ENCODE measurements around the gene INPP5B.

DNA sequence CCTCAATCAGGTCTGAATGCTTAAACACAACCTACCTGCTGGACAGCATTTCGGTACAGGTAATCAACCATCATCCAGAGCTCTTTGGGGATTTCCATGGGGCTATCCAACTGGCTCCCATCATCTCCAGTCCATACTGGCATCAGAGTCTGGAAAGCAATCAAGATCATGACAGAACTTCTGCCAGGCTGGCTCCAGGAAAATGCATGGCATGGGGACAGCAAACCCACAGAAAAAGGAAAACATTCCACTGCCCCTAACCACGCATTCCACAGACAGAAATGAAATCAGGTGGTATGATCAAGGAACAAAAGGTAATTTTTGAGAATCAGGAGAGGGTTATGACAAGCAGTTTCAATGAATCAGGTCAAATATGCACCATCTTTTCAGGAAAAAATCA is 78.4 kb downstream of the INPP5B start:
- TF ChIP-seq POLR2AphosphoS5 (IDR thresholded peaks at IDR 0.05; ENCODE audit: control insufficient read depth, insufficient read depth, low read depth, low read length) (no peak), HMGXB4 (CRISPR knock-in tag; IDR thresholded peaks at IDR 0.05) (no peak), EZH2 (IDR thresholded peaks at IDR 0.05; ENCODE audit: borderline replicate concordance, low read depth, low read length) (no peak), ZNF311 (CRISPR knock-in tag; IDR thresholded peaks at IDR 0.05) (no peak), MAX (CRISPR knock-in tag; IDR thresholded peaks at IDR 0.05) (no peak), POLR2A (conservative IDR thresholded peaks at IDR 0.05) (no peak)
- TF ChIP-seq, protein P1, sequence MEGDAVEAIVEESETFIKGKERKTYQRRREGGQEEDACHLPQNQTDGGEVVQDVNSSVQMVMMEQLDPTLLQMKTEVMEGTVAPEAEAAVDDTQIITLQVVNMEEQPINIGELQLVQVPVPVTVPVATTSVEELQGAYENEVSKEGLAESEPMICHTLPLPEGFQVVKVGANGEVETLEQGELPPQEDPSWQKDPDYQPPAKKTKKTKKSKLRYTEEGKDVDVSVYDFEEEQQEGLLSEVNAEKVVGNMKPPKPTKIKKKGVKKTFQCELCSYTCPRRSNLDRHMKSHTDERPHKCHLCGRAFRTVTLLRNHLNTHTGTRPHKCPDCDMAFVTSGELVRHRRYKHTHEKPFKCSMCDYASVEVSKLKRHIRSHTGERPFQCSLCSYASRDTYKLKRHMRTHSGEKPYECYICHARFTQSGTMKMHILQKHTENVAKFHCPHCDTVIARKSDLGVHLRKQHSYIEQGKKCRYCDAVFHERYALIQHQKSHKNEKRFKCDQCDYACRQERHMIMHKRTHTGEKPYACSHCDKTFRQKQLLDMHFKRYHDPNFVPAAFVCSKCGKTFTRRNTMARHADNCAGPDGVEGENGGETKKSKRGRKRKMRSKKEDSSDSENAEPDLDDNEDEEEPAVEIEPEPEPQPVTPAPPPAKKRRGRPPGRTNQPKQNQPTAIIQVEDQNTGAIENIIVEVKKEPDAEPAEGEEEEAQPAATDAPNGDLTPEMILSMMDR (IDR thresholded peaks at IDR 0.05 in 2 of 3, conservative IDR thresholded peaks at IDR 0.05 in 1 of 3; ENCODE audit: insufficient read depth in 2 of 3, low read depth in 1 of 3, low read length in 3 of 3) = no peak

All from K562 (cell line).